M059J (cell line): Measurements from ENCODE around the gene ALCAM. TPM values are rescaled to one million over a fixed set of nuclear protein-coding genes. Genes with fewer than 3 reads are reported as not detected.

Experiments
- DNase-seq: peaks from one replicate; pipeline ENCODE4 v3.0.0-alpha.2; 2012; ENCODE audit warnings: low read depth
- total RNA-seq: library from RNA; depleted of rRNA; stranded (reverse); fragments of >200 nt; shearing (Covaris generic); gene quantifications from 2 replicates; pipeline ENCODE4 v1.2.3, GENCODE V29; 2014

The ALCAM gene
- total RNA-seq, 1 experiment from 2014 or later: 223 TPM

DNA sequence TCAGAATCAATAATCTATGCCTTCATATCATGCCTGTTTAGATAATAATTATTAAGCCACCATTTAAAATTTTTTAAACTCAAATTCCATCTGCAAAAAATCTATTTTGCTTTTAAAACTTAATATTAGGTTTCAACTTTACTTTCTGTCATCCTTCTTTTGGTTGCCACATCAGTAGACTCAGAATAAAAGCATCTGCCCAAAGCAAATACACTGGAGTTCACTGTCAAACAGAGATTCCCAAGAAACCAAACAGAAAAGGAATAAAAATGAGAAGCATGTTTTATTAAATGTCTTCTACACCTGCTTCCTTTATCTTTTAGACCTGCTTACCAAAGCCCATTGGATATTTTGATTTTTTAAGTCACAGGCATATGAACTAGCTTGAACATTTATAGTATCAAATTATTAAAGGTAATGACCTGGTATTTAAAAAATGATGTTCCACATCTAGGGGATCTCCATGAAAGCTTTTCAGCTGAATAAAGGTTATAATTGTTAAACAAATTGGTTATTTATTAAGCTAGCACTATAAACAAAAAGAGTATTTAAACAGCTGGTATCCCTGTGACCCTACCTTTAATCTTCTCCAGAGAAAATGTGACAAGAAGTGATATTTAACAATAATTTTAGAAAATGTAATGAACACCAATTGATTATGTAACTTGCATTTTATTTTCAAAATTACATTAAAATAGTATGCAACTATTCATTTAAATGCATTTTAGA is 62.5 kb downstream of the ALCAM start:
- DNase-seq: no peak

DNA sequence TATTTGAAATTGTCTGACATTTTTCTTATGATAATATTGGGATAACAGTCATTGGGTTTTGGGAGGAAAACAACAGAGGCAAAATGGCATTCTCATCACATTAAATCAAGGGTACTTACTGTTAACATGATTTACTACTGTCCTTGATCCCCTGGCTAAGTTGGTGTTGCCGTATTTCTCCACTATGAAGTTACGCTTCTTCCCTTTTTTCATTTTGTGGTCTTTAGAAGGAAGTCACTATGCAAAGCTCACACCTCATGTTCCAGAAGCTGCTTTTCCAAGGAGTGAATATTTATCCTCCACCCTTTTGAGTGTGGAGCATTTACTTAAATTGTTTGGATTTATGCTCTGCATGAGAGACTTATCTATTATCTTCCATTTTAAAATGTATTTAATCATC is 63.7 kb downstream of the ALCAM start:
- DNase-seq: no peak

- peak; percentile 17 for DNase-seq
Measured at GRCh38 chr3:105431200-105431599, 64.5 kb downstream of the ALCAM start.

DNA sequence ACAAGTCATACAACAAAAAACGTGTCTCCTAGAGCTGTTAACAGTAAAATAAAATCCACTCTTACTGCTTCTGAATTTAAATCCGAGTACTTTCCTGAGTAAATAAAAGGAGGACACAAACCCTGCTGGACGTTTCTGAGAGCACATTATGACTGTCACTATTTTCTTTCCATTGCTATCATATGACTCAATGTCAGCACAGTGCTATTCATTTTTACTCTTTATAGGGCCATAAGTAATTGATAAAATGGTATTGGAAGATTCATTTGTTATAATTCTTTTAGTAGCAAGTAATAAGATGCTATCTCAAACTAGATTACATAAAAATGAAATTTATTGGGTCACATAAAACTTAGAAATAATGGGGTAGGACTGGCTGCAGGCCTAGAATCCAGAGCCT is 68.6 kb downstream of the ALCAM start:
- no peak for DNase-seq

DNA sequence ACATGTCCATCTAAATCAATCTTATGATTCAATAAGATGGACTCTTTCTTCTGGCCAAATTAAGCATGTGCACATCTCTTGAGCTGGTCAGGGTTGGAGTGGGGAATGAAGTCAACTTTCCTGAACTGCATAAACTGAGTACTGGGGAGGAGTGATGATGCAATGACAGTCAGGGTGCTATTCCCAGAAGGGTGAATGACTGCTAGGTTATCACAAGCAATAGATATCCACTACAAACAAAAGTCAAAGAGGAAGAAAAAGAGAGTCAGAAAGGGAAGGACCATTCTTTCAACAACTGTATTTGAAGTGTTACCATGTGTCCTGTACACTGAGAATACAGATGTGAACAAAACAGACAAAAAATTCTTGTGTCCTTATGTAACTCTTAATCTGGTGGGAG is 70.0 kb downstream of the ALCAM start:
- DNase-seq: no peak

DNA sequence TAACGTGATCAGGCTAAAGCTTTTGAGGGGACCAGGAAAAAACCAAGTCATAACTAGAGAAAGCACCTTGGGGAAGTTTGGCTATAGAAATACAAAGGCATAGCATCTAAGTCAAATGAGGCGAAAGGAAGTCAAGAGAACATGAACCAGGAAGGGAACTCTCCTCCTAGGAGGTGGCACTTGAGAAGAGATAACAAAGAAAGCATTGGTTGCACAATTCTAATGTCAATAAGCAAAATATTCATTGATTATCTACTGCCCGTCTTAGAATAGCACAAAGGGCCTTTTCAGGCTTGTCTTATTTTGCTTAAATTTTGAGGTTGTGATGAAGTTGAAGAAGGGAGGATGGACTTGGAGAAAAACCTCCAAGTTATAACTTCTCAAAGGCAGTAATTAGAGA is 73.4 kb downstream of the ALCAM start:
- no peak for DNase-seq

GRCh38 chr3:105444725-105445124 is 78.0 kb downstream of the ALCAM start:
- peak; percentile 12 for DNase-seq

- no peak for DNase-seq
Measured at GRCh38 chr3:105448338-105448982, 81.8 kb downstream of the ALCAM start.

GRCh38 chr3:105449414-105449813 is 82.7 kb downstream of the ALCAM start:
- DNase-seq: no peak

DNA sequence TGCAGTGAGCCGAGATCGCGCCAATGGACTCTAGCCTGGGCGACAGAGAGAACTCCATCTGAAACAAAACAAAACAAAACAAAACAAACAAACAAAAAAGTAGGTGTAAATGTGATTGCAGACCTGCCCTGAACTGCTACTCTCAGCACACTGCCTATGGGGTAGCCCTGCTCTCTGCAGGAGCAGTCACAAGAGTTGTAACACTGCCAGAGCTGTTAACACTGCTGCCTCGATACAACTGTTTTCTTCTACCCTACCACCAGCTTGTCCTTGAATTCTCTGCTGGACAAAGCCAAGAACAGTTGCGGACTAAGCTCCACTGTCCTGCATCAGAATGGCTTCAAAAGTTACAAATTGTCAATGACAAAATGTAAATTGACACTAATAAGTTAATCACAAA is 89.3 kb downstream of the ALCAM start:
- no peak for DNase-seq

GRCh38 chr3:105458518-105459215 is 92.0 kb downstream of the ALCAM start:
- peak; percentile 53 for DNase-seq

DNA sequence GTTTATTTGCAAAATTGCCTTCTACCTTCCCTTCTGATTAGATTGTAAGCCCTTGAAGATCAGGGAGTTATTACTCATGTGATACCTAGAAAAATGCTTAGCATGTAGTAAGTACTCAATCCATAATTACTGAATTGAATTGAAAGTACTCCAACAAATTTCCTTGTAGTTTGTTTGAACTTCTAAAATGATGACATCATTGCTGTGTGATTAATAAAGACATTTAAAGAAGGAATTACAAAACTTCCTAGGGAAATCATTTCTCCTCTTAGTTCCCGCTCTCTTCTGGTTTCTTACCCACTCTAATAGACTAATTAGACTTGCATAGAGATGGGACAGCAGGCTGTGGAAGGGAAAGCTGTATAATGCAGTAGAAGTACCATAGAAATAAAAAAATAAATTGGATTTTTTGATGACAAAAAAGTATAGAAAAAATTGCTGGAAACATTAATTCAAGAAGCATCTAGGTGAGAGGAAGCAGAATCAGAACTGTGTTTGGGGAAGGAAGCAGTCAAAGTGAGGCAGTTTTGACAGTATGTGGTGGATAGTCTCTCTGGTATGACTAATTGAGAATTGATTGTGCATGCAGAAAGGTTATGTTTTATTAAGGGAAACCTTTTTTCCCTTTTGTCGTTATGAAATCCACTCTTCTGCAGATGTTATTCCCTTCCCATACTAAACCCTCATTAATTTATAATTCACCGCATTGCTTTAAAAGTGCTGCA is 93.0 kb downstream of the ALCAM start:
- no peak for DNase-seq

DNA sequence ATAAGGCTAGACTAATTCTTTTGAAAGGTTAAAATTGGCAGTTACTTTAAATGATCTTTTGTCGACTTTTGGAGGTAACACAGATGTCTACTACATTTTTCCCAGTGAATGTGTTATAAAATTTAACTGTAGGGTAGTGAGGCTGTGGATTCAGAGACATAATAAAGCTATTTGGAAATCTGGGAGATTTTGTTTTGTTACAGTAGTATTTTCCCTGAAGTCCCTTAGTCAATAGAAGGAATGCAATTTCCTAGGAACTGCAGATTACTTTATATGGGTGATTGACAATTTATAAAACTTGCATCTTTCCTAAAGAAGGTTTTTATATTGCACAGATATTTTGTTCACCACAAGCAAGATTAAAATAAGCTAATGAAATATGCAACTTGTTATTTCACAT is 96.9 kb downstream of the ALCAM start:
- DNase-seq: no peak

- DNase-seq: no peak
Measured at GRCh38 chr3:105465251-105465853, 98.6 kb downstream of the ALCAM start.

DNA sequence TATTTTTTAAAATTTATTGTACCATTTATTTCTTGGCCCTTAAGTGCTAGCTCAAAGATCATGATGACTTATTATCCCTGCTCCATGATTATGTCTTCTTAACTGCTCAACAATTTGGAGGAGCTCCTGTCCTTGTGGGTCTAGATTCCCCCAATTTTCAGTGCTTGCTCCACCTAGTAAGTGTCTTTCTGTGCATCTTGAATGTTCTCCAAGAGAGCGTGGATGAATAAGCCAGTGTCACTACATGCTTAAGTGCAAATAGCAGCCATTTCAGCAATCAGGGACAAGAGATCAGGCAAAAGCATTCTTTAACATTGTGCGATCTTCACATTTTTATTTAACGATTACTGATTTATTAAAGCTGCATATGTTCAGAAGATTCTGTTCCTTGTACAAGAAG is 99.4 kb downstream of the ALCAM start:
- DNase-seq: no peak

GRCh38 chr3:105466495-105467404 is 100.0 kb downstream of the ALCAM start:
- DNase-seq: no peak

DNA sequence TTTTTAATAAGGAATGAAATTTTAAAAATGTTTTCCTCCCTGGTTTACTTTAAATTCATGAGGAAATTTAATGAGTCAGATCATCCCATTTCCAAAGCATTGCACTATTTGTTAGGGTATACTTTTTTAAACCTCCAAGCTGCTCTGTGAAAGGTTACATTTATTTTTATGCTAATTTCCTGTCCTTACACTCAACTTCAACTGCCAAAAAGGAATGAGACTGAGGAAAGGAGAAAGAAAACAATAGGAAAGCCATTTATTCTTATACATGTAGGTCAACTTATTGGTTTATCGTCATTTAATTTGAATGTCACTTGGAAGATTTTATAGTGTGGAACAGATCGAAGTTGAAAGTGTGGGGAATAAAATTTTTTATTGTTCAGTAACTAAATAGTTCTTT is 104.1 kb downstream of the ALCAM start:
- DNase-seq: no peak

DNA sequence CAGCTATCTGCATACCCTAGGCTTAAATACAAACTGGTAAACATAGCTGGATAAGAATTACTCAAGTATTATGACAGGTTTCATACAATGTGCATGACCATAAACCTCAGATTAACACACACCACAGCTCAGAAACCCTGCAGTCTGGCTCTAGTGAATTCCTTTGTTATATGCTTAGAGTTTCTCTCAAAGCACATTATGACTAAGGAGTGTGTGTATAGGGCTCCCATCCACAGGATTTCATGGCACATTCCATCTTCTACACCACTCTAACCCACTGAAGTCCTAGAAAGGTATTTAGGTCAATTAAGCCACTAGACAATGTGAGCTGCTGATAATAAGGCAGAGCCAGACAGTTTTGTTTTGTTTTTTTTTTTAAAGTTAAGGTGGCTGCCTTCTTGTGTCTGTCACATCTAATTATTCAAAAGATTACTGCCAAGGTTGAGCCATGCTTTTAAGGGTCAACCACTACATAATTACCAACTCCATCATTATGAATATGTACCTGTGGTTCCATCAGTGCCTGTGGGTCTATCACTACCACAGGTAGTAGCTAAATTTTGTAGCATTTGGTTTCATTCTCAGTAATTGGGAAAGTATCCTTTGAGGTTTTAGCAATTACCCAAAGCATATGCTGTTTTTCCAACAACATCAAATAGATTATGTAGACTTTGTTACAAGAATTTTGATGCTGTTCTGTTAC is 107.0 kb downstream of the ALCAM start:
- DNase-seq: peak; percentile 93

GRCh38 chr3:105480768-105481167 is 114.1 kb downstream of the ALCAM start:
- DNase-seq: no peak

DNA sequence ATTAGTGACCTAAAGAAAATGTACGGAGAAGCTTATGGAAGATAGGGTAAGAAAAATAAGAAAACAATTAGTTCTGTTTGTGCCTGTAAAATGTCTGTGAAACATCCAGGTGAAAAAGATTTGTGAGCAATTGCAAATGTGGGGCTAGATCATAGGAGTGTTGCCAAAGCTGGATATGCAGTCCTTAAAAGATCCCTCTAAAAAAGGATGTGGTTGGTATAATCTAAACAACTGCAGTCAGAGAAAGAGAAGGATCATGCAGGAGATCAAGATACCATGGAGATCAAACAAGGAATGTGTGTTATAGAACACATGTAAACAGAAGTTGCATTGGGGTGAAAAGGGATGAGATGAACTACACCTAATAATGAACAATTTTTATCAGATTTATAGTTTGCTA is 116.8 kb downstream of the ALCAM start:
- peak; percentile 86 for DNase-seq
